Suprapubic skin (tissue), 4 donors: ENCODE results near the gene ADAMTS10. TPM values are rescaled to one million over a fixed set of nuclear protein-coding genes. Genes with fewer than 3 reads are reported as not detected.
"Not testable (repeated sequence)": the region's sequence is repeated elsewhere in the genome, so short reads cannot be mapped to it uniquely, and the experiment has no call there.

Experiments
- DNase-seq, 2 donors: peaks; one replicate each; pipeline ENCODE4 v3.0.0-alpha.2; 2019; ENCODE audit warnings: low spot score in 2 of 2
- H3K27ac ChIP-seq: fragments of 200-600 bp; sonication (generic); one replicate; pipeline ENCODE4 v1.5.1; 2019
- H3K27me3 ChIP-seq: fragments of 200-600 bp; sonication (generic); one replicate; pipeline ENCODE4 v1.5.1; 2019
- H3K36me3 ChIP-seq: fragments of 200-600 bp; sonication (generic); one replicate; pipeline ENCODE4 v1.5.1; 2019
- H3K4me1 ChIP-seq: fragments of 200-600 bp; sonication (generic); one replicate; pipeline ENCODE4 v1.5.1; 2019
- H3K4me3 ChIP-seq: fragments of 200-600 bp; sonication (generic); one replicate; pipeline ENCODE4 v1.5.1; 2019; ENCODE audit warnings: mild to moderate bottlenecking
- H3K9me3 ChIP-seq: fragments of 200-600 bp; sonication (generic); one replicate; pipeline ENCODE4 v1.5.1; 2019
- EP300 ChIP-seq: sonication (generic); formaldehyde crosslinking; IDR thresholded peaks from one replicate; pipeline ENCODE4 v1.6.1; 2017; ENCODE audit warnings: antibody characterized with exemption
- POLR2A ChIP-seq, 2 donors: fragments of 450-650 bp; IDR thresholded peaks; one replicate each; pipeline ENCODE4 v1.6.1; 2017; ENCODE audit warnings: antibody characterized with exemption in 2 of 2, mild to moderate bottlenecking in 2 of 2, moderate library complexity in 2 of 2
- POLR2AphosphoS5 ChIP-seq, 3 donors: sonication (generic); formaldehyde crosslinking; IDR thresholded peaks; one replicate each; pipeline ENCODE4 v1.6.1; 2017; ENCODE audit warnings: antibody characterized with exemption in 3 of 3
- WGBS: methylation state at CpG from one replicate; pipeline ENCODE4 v1.1.5; 2018; 5-methylcytosine and 5-hydroxymethylcytosine counted together
- total RNA-seq, 4 donors: library from RNA; depleted of rRNA; stranded (reverse); fragments of >200 nt; gene quantifications; one replicate each; pipeline ENCODE4 v1.1.0, GENCODE V29; 2016
- TF ChIP-seq, protein P1 (sequence below), 2 donors: fragments of 200-600 bp in 1 of 2; fragments of 450-650 bp in 1 of 2; sonication (generic) in 1 of 2; IDR thresholded peaks; one replicate each; pipeline ENCODE4 v1.5.1; 2016 to 2019; ENCODE audit warnings: antibody characterized with exemption in 2 of 2, mild to moderate bottlenecking in 1 of 2, moderate library complexity in 1 of 2

ADAMTS10 gene
- total RNA-seq, 4 donors from 2014 or later: 1.8 to 39.6 (median 6.2) TPM

DNA sequence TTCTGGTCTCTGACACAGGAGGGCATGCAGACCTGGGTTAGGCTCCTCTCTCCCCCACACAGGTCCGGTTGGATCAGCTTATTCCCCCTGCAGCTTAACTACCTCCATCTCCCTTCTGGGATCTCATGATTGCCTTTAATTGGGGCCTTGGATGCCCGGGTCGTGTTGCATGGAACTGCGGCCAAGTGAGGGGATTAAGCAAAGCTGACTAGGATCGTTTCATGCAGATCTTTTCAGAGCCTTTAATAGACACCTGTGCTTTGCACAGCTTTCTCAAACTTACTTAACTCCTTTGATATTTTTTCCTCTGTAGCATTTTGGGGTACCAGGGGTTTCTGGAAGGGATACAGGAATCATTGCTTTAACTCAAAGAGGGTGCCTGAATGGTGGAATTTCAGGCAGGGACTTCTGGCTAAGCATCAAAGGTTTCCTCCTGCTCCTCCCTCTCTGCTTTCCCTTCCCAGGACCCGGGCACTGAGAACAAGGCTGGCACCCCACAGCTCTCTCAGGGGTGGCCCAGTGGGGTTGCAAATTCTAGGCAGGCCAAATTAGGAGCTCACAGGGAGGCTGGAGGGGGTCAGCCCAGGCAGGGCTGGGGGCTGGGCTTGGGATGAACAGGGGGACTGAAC, 20.4 kb upstream of the ADAMTS10 start:
- DNase-seq: no peak
- Histone ChIP-seq H3K27ac (peak overlapping the region; percentile 61), H3K36me3 (no peaks in the 10 kb centered on the region), H3K27me3 (no peaks in the 10 kb centered on the region), H3K4me1 (peaks cover 3% of the 10 kb centered on the region), H3K4me3 (no peak overlapping the region), H3K9me3 (no peaks in the 10 kb centered on the region)
- WGBS: 35% methylated on average over 5 of the region's 6 CpGs
- TF ChIP-seq EP300 (no peak), POLR2A (IDR thresholded peaks at IDR 0.05) (no peak), POLR2AphosphoS5 (IDR thresholded peaks at IDR 0.05) (no peak)

DNA sequence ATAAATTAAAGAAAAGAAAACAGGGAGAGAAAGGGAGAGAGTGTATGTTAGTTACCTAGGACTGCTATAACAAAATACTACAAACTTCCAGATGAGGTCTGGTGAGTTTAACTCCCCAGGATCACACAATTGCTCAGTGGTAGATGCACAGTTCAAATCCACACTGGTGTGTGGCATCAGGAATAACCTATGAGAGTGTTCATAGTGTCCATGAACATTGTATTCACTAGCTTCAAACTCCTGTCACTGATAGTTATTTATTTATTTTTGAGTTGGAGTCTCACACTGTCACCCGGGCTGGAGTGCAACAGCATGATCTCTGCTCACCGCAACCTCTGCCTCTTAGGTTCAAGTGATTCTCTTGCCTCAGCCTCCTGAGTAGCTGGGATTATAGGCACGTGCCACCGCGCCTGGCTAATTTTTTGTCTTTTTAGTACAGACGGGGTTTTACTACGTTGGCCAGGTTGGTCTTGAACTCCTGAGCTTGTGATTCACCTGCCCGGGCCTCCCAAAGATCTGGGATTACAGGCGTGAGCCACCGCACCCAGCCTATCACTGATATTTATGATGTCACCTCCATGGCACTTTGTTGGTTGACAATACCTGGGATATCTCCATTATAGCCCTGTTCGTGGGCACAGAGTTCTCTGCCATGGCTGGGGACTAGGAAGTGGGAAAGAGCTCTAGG, 19.6 kb upstream of the ADAMTS10 start, which contains the start of gene NFILZ:
NFILZ (plus strand) TSS at position 638 of the 688 bp plus-strand sequence. CDS start 46,133 bp downstream, outside the sequence.
- H3K27ac ChIP-seq: peak within 1 kb of the TSS; percentile 61
- TF ChIP-seq, protein P1, sequence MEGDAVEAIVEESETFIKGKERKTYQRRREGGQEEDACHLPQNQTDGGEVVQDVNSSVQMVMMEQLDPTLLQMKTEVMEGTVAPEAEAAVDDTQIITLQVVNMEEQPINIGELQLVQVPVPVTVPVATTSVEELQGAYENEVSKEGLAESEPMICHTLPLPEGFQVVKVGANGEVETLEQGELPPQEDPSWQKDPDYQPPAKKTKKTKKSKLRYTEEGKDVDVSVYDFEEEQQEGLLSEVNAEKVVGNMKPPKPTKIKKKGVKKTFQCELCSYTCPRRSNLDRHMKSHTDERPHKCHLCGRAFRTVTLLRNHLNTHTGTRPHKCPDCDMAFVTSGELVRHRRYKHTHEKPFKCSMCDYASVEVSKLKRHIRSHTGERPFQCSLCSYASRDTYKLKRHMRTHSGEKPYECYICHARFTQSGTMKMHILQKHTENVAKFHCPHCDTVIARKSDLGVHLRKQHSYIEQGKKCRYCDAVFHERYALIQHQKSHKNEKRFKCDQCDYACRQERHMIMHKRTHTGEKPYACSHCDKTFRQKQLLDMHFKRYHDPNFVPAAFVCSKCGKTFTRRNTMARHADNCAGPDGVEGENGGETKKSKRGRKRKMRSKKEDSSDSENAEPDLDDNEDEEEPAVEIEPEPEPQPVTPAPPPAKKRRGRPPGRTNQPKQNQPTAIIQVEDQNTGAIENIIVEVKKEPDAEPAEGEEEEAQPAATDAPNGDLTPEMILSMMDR (IDR thresholded peaks at IDR 0.05): no peak
- no peak for TF ChIP-seq POLR2AphosphoS5 (IDR thresholded peaks at IDR 0.05)
- TF ChIP-seq EP300: no peak
- no peak for TF ChIP-seq POLR2A (IDR thresholded peaks at IDR 0.05)

DNA sequence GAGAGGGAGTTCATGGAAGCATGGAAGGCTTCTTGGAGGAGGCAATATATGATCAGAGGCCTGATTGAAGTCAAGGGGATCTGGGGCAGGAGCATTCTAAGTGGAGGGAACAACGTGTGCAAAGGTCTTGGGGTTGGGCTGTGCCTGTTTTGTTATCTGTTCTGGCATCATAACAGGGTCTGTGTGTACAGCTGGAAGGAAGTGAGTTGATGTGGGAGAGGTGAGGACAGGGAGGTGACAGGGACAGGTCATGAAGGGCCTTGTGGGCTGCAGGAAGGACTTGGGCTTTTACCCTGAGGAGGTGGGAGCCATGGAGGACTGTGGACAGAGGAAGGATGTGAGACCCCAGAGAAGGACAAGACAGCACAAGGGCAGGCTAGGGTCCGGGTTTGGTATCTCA, 18.7 kb upstream of the ADAMTS10 start:
- H3K27ac ChIP-seq: no peak overlapping the region

More for the DNA sequence above, 19.6 kb upstream of the ADAMTS10 start, which contains the start of gene NFILZ:
- Histone ChIP-seq H3K36me3 (no peaks in the 10 kb centered on the region), H3K4me1 (peaks cover 3% of the 10 kb centered on the region), H3K27me3 (no peaks in the 10 kb centered on the region), H3K4me3 (no peak within 1 kb of the TSS), H3K9me3 (no peaks in the 10 kb centered on the region)
- 92% methylated on average over 11 of the region's 11 CpGs for WGBS
- no peak for DNase-seq

DNA sequence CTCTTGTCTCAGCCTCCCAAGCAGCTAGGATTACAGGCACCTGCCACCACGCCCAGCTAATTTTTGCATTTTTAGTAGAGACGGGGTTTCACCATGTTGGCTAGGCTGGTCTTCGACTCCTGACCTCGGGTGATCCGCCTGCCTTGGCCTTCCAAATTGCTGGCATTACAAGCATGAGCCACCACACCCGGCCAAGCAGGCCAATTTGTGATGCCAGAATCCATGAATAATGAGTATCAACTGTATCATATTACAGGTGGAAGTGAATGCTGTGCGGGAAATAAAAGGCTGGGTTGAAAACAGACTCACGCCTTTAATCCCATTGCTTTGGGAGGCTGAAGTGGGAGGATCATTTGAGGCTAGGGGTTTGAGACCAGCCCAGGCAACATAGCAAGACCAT, 16.3 kb upstream of the ADAMTS10 start:
- Histone ChIP-seq H3K27me3 (no peaks in the 10 kb centered on the region), H3K27ac (no peak overlapping the region), H3K36me3 (no peaks in the 10 kb centered on the region), H3K4me1 (peaks cover 3% of the 10 kb centered on the region), H3K9me3 (no peaks in the 10 kb centered on the region), H3K4me3 (no peak overlapping the region)
- TF ChIP-seq POLR2A (IDR thresholded peaks at IDR 0.05) (no peak), EP300 (no peak), POLR2AphosphoS5 (IDR thresholded peaks at IDR 0.05) (no peak)
- TF ChIP-seq, protein P1 (IDR thresholded peaks at IDR 0.05): no peak
- no peak for DNase-seq
- WGBS: 56% methylated on average over 8 of the region's 8 CpGs

More for the DNA sequence above, 18.7 kb upstream of the ADAMTS10 start:
- no peak for DNase-seq
- TF ChIP-seq EP300: no peak
- no peak for TF ChIP-seq POLR2A (IDR thresholded peaks at IDR 0.05)
- TF ChIP-seq POLR2AphosphoS5 (IDR thresholded peaks at IDR 0.05): no peak
- TF ChIP-seq, protein P1 (IDR thresholded peaks at IDR 0.05): no peak
- peaks cover 3% of the 10 kb centered on the region for H3K4me1 ChIP-seq
- 74% methylated on average over 2 of the region's 2 CpGs for WGBS
- H3K4me3 ChIP-seq: no peak overlapping the region
- H3K36me3 ChIP-seq: no peaks in the 10 kb centered on the region
- H3K9me3 ChIP-seq: no peaks in the 10 kb centered on the region
- no peaks in the 10 kb centered on the region for H3K27me3 ChIP-seq

DNA sequence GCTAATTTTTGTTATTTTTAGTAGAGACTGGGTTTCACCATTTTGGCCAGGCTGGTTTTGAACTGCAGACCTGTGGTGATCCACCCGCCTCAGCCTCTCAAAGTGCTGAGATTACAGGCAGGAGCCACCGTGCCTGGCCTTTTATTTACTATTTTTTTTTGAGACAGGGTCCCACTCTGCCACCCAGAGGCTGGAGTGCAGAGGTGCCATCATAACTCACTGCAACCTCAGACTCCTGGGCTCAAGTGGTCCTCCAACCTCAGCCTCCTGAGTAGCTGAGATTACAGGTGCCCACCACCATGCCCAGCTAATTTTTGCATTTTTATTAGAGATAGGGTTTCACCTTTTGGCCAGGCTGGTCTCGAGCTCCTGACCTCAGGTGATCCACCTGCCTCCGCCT, 12.4 kb upstream of the ADAMTS10 start:
- H3K27ac ChIP-seq, H3K9me3 ChIP-seq, DNase-seq, H3K4me1 ChIP-seq, H3K4me3 ChIP-seq, H3K27me3 ChIP-seq, H3K36me3 ChIP-seq: not testable (repeated sequence)
- WGBS: 67% methylated on average over 4 of the region's 4 CpGs

DNA sequence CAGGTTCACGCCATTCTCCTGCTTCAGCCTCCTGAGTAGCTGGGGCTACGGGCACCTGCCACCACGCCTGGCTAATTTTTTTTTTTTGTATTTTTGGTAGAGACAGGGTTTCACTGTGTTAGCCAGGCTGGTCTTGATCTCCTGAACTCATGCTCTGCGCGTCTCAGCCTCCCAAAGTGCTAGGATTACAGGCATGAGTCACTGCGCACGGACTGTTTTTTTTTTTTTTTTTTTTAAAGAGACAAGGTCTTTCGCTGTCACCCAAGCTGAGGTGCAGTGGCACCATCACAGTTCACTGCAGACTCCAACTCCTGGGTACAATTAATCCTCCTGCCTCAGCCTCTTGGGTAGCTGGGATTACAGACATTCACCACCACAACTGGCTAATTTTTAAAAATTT, 8.2 kb upstream of the ADAMTS10 start:
- H3K9me3 ChIP-seq: no peaks in the 10 kb centered on the region
- no peaks in the 10 kb centered on the region for H3K36me3 ChIP-seq
- H3K4me1 ChIP-seq: no peaks in the 10 kb centered on the region
- H3K27ac ChIP-seq: no peak overlapping the region
- DNase-seq: no peak
- WGBS: 54% methylated on average over 8 of the region's 8 CpGs
- TF ChIP-seq POLR2A (IDR thresholded peaks at IDR 0.05) (no peak), POLR2AphosphoS5 (IDR thresholded peaks at IDR 0.05) (no peak), EP300 (no peak)
- TF ChIP-seq, protein P1 (IDR thresholded peaks at IDR 0.05): no peak
- no peaks in the 10 kb centered on the region for H3K27me3 ChIP-seq
- H3K4me3 ChIP-seq: no peak overlapping the region
